ENCODE results near the gene PSMA7.

Gene PSMA7

DNA sequence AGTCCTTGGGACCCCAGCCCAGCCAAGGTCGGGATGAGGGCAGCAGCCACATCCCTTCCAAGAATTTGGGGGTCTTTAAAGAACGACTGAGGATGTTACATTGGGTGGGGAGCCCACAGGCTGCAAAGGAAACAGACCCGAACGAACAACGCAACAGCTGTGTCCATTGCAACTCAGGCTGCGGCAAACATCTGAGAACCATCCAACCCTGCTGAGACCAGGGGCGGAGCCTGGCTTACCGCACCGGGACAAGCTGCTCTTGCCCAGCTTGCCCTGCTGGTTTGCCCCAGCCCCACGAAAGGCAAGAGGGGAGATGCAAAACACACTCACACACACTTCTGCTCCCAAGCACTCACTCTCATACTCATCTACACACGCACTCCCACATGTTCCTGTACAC is 56.0 kb downstream of the PSMA7 start:
- no peak for DNase-seq (ENCODE audit: low spot score)
